OCI-LY1 (cell line): ENCODE data around the gene AKAP13.

ENCODE experiments used
- H2AFZ ChIP-seq: fragments of 200-600 bp; sonication (generic), shearing (Covaris generic); 2 replicates; pipeline ENCODE4 v1.6.0; 2014; ENCODE audit warnings: antibody characterized with exemption, mild to moderate bottlenecking, low read length
- H3F3A ChIP-seq: fragments of 200-600 bp; sonication (generic), shearing (Covaris generic); 2 replicates; pipeline ENCODE4 v1.6.0; 2014; ENCODE audit warnings: mild to moderate bottlenecking, antibody characterized with exemption, low read length, moderate library complexity; ENCODE audit not compliant: insufficient read depth
- H3K27ac ChIP-seq: fragments of 200-600 bp; sonication (generic); 2 replicates; pipeline ENCODE4 v1.5.1; 2014; ENCODE audit warnings: low read length, mixed run types, mild to moderate bottlenecking, low read depth; ENCODE audit not compliant: poor library complexity, severe bottlenecking
- H3K27me3 ChIP-seq: fragments of 200-600 bp; sonication (generic); 2 replicates; pipeline ENCODE4 v1.6.0; 2014; ENCODE audit warnings: antibody characterized with exemption, mild to moderate bottlenecking, low read length, moderate library complexity; ENCODE audit not compliant: insufficient read depth
- H3K36me3 ChIP-seq: fragments of 200-600 bp; sonication (generic); 2 replicates; pipeline ENCODE4 v1.6.1; 2014; ENCODE audit warnings: mild to moderate bottlenecking, antibody characterized with exemption, low read length, moderate library complexity, mixed read lengths; ENCODE audit not compliant: insufficient read depth
- H3K4me1 ChIP-seq: fragments of 200-600 bp; sonication (generic); 2 replicates; pipeline ENCODE4 v1.5.1; 2014; ENCODE audit warnings: mild to moderate bottlenecking, low read length, moderate library complexity; ENCODE audit not compliant: insufficient read depth, severe bottlenecking
- H3K4me2 ChIP-seq: fragments of 200-600 bp; sonication (generic), shearing (Covaris generic); 2 replicates; pipeline ENCODE4 v1.6.1; 2014; ENCODE audit warnings: low read length
- H3K4me3 ChIP-seq: fragments of 200-600 bp; sonication (generic); 2 replicates; pipeline ENCODE4 v1.5.1; 2014; ENCODE audit warnings: low read length, low read depth, mild to moderate bottlenecking, mixed read lengths; ENCODE audit not compliant: poor library complexity, severe bottlenecking
- H3K79me2 ChIP-seq: fragments of 200-600 bp; shearing (Covaris generic); 2 replicates; pipeline ENCODE4 v1.6.1; 2016; ENCODE audit warnings: mixed run types, low read length, mixed read lengths; ENCODE audit not compliant: insufficient read depth
- H3K9ac ChIP-seq: fragments of 200-600 bp; sonication (generic), shearing (Covaris generic); 2 replicates; pipeline ENCODE4 v1.6.1; 2014; ENCODE audit warnings: mild to moderate bottlenecking, low read length, mixed read lengths
- H3K9me2 ChIP-seq: fragments of 200-600 bp; sonication (generic), shearing (Covaris generic); 2 replicates; pipeline ENCODE4 v1.6.1; 2014; ENCODE audit warnings: low read depth, mild to moderate bottlenecking, low read length, mixed read lengths
- H3K9me3 ChIP-seq: fragments of 200-600 bp; shearing (Covaris generic); 2 replicates; pipeline ENCODE4 v1.6.1; 2014; ENCODE audit warnings: low read length, mixed read lengths
- H4K20me1 ChIP-seq: fragments of 200-600 bp; sonication (generic), shearing (Covaris generic); 2 replicates; pipeline ENCODE4 v1.6.0; 2016; ENCODE audit warnings: mild to moderate bottlenecking, low read length; ENCODE audit not compliant: insufficient read depth
- CTCF ChIP-seq: fragments of 200-600 bp; sonication (generic), shearing (Covaris generic); IDR thresholded peaks from 2 replicates; pipeline ENCODE4 v1.5.1; 2017; ENCODE audit warnings: mild to moderate bottlenecking, antibody characterized with exemption, low read length, moderate library complexity, mixed read lengths
- EZH2 ChIP-seq: fragments of 200-600 bp; sonication (generic), shearing (Covaris generic); IDR thresholded peaks from 2 replicates; pipeline ENCODE4 v1.8.0; 2017; ENCODE audit warnings: borderline replicate concordance, mixed run types, mild to moderate bottlenecking, antibody characterized with exemption, low read length, moderate library complexity, mixed read lengths

The AKAP13 gene

GRCh38 chr15:85671156-85671555, 290.8 kb downstream of the AKAP13 start:
- Histone ChIP-seq H3F3A (no peaks in the 10 kb centered on the region), H3K27ac (no peak overlapping the region), H3K9me2 (no peaks in the 10 kb centered on the region), H4K20me1 (no peaks in the 10 kb centered on the region), H3K79me2 (no peaks in the 10 kb centered on the region), H2AFZ (no peak overlapping the region), H3K4me3 (no peak overlapping the region), H3K9me3 (no peaks in the 10 kb centered on the region), H3K36me3 (peaks cover 64% of the 10 kb centered on the region; the same call in 1 of the 2 replicates), H3K27me3 (no peaks in the 10 kb centered on the region), H3K4me1 (peaks cover 7% of the 10 kb centered on the region), H3K4me2 (no peak overlapping the region), H3K9ac (no peak overlapping the region)
- TF ChIP-seq CTCF (no peak), EZH2 (no peak)

GRCh38 chr15:85672332-85673084, 292.1 kb downstream of the AKAP13 start:
- Histone ChIP-seq H4K20me1 (no peaks in the 10 kb centered on the region), H3K9ac (no peak overlapping the region), H3K36me3 (peaks cover 69% of the 10 kb centered on the region; the same call in 1 of the 2 replicates)

GRCh38 chr15:85673326-85673725, 292.9 kb downstream of the AKAP13 start:
- H3K4me3 ChIP-seq, result no peak overlapping the region
- peaks cover 62% of the 10 kb centered on the region; the same call in 1 of the 2 replicates for H3K36me3 ChIP-seq
- no peaks in the 10 kb centered on the region for H3K9me2 ChIP-seq
- no peaks in the 10 kb centered on the region for H3F3A ChIP-seq
- no peak for TF ChIP-seq CTCF
- TF ChIP-seq EZH2, result no peak
- H3K27me3 ChIP-seq, result no peaks in the 10 kb centered on the region
- H3K9ac ChIP-seq, result no peak overlapping the region
- H3K9me3 ChIP-seq, result no peaks in the 10 kb centered on the region
- no peak overlapping the region for H3K27ac ChIP-seq
- no peaks in the 10 kb centered on the region for H3K4me1 ChIP-seq
- no peak overlapping the region for H2AFZ ChIP-seq
- no peak overlapping the region for H3K4me2 ChIP-seq
- H4K20me1 ChIP-seq, result no peaks in the 10 kb centered on the region
- H3K79me2 ChIP-seq, result no peaks in the 10 kb centered on the region

More at GRCh38 chr15:85672332-85673084, 292.1 kb downstream of the AKAP13 start:
- Histone ChIP-seq H3K79me2 (no peaks in the 10 kb centered on the region), H3K27ac (no peak overlapping the region), H3K27me3 (no peaks in the 10 kb centered on the region), H3F3A (no peaks in the 10 kb centered on the region), H3K9me3 (no peaks in the 10 kb centered on the region), H3K4me3 (no peak overlapping the region), H3K4me1 (peaks cover 7% of the 10 kb centered on the region), H2AFZ (no peak overlapping the region), H3K4me2 (no peak overlapping the region), H3K9me2 (no peaks in the 10 kb centered on the region)
- TF ChIP-seq EZH2, result no peak
- no peak for TF ChIP-seq CTCF
